ENCODE results near the gene NTNG2.

The NTNG2 gene

DNA sequence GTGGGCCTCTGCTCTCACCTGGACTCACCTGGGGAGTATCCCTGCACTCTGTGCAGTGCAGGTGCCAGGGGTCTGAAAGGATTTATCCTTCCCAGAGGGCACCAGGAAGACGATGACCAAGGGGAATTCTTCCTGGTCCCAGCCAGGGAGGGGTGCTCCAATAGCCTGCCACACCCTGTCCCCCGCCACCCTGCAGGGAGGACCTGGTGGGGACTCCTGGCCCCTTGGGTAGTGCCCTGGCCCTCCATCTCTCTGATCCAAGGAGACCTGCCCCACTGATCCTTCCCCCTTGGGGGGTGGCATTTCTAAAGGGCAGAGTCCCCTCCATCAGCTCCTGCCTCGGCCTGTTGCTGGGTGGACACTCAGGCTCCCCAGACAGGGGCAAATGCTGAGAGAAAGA lies 70.7 kb downstream of the NTNG2 start:
- FAIRE-seq (no peak), DNase-seq (ENCODE audit: insufficient read length, low spot score) (no peak)

DNA sequence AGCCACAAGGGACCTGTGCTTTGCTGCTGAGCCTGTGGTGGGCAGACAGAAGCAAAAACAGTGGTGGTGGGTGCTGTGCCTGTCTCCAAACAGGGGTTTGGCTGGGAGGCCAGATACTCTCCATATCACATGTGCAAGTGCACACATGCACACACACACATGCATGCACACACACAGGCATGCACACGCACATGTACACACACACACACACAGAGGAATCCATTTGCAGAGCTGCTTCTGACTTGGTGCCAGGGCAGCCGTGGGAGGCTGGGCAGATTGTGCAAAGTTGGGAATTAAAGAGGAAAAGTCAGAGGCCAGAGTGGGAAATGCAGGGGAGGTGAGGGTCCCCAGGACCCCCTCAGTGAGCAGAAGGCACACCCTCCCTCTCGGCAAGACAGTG lies 71.3 kb downstream of the NTNG2 start:
- FAIRE-seq: no peak

DNA sequence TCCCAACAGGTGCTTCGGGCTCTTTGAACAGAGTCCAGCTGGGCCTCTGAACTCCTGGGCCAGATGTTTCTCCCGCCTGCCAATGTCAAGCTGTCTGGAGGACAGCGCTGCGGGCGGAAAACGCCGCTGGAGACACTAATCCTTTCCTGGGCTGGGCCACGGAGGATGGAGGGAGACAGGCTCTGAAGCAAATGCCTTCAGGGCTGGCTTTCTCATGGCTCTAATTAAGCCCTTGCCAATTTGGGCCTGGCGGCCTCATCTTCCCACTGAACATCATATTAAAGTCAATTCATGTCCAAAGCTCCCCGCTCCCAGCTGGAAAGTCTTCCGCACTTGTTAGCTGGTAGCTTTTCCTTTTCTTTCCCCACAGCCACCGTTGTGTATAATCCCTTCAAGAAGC lies 72.7 kb downstream of the NTNG2 start:
- FAIRE-seq (no peak), DNase-seq (ENCODE audit: insufficient read length, low spot score) (no peak)

More for the DNA sequence above, 71.3 kb downstream of the NTNG2 start:
- no peak for DNase-seq (ENCODE audit: insufficient read length, low spot score)

DNA sequence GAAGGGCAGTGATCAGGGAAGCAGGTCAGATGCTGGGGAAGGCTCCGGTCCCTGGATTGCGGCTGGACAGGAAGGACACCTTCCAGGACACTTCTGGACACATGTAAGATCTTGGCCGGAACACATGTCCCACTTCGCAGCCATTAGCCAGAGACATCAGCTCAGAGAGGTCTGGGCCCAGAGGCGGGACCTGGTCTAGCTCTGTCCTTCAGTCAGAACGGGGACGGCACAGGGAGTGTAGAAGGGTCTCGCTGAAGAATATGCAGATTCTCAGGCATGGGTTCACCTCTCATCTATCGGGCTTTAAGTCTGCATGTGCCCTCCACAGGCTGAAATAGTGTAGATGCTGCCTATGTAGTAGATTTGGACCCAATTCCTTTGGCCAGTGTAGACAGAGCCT lies 73.3 kb downstream of the NTNG2 start:
- no peak for FAIRE-seq
- DNase-seq (ENCODE audit: insufficient read length, low spot score): no peak

DNA sequence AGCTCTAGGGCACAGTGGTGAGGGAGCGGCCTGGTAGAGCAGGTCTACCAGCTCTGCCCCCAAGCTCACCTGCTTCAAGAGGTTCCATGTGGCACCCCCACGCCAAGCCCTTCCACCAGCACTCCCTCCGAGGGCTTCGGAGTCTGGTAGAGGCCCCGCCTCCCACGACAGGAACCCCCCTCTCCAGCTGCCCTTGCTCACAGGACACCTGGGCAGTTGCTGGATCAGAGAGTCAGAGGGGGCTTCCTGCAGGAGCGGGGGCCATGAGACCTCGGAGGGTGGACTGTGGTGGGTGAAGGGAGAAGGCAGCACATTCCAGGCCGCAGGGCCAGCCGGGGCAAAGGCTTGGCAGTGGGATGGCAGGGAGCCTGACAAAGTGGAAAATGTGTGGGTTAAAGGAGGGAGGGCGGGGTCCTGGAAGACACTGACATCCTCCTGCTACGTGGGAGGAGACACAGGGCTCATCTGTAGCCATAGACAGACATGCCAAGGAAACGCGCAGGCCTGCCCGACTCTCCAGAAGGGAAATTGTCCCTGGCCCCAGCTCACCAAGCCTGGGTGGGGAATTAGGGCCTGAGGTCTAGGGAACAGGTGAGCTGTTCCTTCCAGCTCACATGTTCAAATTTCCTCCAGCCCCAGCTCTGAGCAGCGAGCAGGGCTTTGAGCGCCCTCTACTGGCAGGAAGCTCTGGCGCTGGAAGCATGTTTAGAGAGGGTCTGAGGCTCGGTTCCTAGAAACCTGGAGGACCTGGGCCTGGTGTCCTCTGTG lies 74.2 kb downstream of the NTNG2 start:
- DNase-seq (ENCODE audit: insufficient read length, low spot score) (peak; percentile 88), FAIRE-seq (no peak)

DNA sequence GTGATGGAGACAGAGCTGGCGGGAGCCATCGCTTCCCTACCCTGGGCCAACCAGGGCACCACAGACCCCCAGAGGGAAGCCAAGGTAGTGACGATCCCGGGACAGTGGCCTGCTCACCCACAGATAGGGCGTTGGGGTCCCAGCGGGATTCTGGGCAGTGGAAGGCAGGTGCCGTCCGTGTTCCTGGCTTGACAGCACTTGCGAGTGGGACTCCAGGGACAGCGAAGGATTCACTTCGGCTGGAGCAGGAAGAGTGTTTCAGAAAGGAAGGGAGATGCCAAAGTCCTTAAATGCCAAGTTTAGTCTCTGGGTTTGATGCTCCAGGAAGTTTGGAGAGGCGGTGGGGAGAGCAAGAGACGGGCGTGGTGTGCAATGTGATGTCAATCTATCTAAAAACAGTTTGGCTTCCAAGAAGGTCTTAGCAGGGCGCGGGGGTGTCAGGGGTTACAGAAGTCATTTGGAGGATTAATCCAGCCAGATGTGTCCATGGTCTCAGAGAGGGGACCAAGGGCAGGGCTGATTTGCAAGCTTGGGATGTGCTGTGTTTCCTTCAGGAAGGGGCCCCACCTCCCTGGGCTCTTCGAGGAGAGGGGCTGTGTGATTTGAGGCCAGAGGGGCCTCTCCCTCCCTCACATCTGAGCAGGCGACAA lies 74.9 kb downstream of the NTNG2 start:
- DNase-seq (ENCODE audit: insufficient read length, low spot score): no peak
- FAIRE-seq: no peak

DNA sequence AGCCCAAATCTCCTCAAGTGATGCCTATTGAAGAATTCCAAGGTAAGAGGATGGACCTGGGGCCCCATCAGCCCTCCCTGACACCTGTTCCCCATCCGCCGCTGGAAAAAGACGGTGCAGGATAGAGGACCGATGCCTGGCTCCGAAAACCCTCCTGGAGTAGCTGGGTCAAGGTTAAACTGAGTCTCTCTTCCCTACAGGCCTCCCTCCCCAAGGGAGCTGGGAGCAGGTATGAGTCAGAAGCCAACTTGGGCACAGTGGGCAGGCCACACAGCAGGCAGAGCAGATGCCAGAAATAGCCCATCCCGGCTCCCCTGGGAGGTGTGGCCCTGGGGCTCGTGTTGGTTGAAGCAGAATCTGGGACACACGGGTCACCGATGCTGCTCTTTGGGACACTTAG lies 75.6 kb downstream of the NTNG2 start:
- no peak for DNase-seq (ENCODE audit: insufficient read length, low spot score)
- FAIRE-seq: no peak

DNA sequence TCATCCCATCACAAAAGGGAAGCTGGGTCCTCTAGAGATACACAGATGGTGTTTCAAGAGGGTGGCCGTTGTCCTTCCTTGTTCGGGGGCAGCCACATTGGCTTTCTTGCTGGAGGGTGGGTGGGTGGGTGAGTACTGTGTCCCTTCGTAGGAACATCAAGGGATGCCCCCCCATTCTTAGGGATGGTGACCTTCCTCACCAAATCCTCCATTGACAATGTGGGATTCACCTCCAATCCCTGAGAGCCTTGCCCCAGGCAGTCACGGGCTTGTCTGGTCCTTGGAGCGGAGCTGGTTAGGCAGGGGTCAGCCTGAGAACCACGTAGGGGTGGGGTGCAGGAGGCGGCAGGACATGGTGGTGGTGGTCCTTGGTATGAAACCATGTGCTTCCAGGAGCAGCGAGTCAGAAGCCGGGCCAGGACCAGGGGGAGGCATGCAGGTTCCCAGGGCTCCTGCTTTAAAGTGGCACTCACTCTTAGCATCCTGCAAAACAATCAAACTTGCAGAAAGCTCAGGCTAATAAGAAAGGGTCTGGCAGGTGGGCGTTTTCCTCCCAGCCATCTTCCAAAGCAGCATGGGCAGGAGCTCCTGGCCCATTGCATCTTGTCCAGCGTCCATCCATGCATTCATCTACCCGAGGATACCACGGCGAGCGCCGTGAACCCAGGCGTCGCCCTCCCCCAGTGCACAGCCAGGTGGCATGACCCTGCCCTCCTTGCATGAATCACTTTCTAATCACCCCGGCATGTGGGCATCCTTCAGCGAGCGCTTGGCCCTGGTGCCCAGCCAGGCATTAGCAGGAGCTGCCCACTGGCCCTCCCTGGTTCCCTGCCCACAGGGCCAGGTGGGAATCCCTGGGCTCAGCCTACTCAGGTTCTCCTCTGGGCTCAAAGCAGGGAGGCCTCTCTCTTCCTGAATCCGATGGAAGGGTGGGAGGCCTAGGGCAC lies 76.4 kb downstream of the NTNG2 start:
- no peak for DNase-seq (ENCODE audit: insufficient read length, low spot score)
- no peak for FAIRE-seq

DNA sequence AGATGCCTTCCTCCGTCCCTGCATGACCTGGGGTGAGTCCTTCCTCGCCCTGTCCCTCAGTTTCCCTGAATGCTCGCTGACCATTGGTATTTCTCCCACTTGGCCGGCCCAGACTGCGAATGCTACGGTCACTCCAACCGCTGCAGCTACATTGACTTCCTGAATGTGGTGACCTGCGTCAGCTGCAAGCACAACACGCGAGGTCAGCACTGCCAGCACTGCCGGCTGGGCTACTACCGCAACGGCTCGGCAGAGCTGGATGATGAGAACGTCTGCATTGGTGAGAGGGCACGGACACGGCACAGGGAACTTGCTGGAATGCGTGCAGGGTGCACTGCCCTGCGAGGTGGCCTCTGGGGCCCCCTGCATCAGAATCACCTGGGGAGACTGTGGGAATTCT lies 77.1 kb downstream of the NTNG2 start:
- no peak for DNase-seq (ENCODE audit: insufficient read length, low spot score)
- FAIRE-seq: no peak

DNA sequence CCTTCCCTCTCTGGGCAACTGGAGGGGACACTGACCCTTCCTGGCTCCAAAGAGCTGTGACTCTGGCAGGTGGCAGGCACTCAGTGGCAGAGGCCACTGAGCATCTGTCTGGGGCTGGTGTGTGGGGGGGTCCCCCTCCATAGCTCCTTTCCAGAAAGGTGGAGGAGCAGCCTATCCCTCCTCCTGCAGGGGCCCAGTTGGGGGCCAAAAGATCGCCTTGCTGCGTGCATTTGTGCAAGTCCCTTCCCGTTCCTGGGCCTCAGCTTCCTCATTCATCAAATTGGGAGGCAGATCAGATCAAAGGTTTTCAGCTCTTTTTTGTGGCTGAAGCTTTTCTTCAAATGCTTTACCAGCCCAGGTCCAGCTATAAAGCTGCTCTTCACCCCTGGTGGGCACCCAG lies 77.7 kb downstream of the NTNG2 start:
- no peak for DNase-seq (ENCODE audit: insufficient read length, low spot score)
- FAIRE-seq: no peak

DNA sequence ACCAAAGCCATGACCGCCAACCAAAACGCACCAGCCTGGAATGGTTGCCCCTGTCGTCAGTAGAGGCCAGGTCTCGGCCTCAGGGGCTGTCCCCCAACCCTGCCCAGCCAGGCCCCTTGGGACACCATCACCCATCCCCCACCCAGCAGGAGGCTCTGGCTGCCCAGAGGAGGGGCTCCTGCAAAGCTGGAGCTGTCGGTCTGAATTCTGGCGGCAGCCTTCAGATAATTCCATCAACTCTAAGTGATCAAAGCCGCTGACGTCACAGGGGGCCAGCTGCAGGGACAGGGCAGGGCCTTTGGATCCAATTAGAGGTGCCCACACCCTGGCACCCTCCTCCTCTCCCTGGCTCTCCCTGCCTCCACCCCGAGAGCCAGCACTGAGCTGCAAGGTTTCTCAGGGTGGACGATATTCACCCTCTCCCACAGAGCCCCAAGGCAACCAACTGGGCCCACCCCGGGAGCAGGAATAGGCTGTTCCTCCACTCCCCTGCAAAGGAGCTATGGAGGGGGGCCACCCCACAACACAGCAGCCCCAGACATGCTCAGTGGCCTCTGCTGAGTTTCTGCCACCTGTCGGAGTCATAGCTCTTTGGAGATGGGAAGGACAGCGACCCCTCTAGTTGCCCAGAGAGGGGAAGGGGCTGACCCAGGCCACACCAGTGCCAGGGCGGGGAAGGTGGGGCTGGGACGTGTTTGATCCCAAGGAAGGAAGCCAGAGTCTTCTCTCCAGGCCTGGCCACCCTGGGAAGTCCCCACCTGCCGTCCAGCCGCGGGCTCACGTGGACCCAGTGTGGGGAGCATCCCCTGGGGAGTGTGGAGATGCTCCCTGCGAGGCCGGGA lies 78.4 kb downstream of the NTNG2 start:
- FAIRE-seq: no peak
- no peak for DNase-seq (ENCODE audit: insufficient read length, low spot score)

DNA sequence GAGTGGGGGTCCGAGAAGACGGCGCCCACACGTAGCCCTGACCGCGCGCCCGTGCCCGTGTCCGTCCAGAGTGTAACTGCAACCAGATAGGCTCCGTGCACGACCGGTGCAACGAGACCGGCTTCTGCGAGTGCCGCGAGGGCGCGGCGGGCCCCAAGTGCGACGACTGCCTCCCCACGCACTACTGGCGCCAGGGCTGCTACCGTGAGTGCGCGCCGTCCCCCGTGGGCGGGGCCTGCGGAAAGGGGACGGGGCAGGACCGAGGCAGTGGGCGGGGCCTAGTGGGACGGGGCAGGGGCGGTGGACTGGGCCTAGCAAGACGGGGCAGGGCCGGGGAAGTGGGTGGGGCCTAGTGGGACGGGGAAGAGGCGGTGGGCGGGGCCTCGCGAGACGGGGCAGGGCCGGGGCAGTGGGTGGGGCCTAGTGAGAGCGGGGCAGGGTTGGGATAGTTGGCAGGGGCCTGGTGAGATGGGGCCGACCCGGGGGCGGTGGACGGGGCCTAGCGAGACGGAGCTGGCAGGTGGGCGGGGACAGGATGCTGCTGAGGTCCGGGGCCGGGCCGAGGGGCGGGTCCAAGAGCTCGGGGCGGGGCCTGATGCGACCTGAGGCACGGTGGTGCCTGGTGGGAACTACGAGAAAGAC lies 79.1 kb downstream of the NTNG2 start:
- FAIRE-seq: peak; percentile 94
- peak; percentile 96 for DNase-seq (ENCODE audit: insufficient read length, low spot score)

DNA sequence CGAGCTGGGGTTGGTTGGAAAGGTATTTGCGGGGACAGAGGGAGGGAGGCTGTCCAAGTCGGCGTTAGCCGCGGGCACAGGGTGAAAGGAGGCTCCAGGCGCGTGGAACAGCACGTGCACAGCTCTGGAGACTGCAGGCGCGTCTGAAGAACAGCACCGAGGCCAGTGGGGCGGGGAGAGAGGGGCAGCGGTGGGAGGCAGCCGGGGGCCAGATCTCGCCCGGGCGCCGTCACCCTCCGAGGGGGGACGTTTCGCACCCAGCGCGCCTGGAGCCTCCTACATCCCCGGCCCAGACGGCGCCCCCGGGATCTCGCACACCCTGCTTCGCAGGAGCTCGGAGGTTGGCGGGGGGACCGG lies 79.6 kb downstream of the NTNG2 start:
- DNase-seq (ENCODE audit: insufficient read length, low spot score) (no peak), FAIRE-seq (no peak)

DNA sequence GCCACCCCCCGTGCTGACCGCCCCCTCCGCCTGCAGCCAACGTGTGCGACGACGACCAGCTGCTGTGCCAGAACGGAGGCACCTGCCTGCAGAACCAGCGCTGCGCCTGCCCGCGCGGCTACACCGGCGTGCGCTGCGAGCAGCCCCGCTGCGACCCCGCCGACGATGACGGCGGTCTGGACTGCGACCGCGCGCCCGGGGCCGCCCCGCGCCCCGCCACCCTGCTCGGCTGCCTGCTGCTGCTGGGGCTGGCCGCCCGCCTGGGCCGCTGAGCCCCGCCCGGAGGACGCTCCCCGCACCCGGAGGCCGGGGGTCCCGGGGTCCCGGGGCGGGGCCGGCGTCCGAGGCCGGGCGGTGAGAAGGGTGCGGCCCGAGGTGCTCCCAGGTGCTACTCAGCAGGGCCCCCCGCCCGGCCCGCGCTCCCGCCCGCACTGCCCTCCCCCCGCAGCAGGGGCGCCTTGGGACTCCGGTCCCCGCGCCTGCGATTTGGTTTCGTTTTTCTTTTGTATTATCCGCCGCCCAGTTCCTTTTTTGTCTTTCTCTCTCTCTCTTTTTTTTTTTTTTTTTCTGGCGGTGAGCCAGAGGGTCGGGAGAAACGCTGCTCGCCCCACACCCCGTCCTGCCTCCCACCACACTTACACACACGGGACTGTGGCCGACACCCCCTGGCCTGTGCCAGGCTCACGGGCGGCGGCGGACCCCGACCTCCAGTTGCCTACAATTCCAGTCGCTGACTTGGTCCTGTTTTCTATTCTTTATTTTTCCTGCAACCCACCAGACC lies 80.2 kb downstream of the NTNG2 start:
- DNase-seq (ENCODE audit: insufficient read length, low spot score) (peak; percentile 61), FAIRE-seq (no peak)

DNA sequence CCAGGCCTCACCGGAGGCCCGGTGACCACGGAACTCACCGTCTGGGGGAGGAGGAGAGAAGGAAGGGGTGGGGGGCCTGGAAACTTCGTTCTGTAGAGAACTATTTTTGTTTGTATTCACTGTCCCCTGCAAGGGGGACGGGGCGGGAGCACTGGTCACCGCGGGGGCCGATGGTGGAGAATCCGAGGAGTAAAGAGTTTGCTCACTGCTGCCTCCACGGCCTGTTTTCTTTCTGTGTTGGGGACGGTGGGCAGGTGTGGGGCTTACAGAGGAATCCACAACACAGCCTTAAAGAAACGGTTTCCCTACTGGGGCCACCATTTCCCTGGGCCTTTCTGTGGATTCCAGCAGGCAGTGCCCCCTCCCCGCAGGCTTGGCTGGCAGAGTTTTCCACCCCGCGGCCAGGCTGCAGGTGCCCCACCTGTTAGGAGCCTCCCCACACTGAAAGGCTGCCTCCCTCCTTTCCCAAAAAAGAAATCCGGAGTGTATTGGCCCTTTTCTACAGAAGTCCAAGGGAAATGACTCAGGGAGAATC lies 80.8 kb downstream of the NTNG2 start:
- FAIRE-seq (no peak), DNase-seq (ENCODE audit: insufficient read length, low spot score) (no peak)

DNA sequence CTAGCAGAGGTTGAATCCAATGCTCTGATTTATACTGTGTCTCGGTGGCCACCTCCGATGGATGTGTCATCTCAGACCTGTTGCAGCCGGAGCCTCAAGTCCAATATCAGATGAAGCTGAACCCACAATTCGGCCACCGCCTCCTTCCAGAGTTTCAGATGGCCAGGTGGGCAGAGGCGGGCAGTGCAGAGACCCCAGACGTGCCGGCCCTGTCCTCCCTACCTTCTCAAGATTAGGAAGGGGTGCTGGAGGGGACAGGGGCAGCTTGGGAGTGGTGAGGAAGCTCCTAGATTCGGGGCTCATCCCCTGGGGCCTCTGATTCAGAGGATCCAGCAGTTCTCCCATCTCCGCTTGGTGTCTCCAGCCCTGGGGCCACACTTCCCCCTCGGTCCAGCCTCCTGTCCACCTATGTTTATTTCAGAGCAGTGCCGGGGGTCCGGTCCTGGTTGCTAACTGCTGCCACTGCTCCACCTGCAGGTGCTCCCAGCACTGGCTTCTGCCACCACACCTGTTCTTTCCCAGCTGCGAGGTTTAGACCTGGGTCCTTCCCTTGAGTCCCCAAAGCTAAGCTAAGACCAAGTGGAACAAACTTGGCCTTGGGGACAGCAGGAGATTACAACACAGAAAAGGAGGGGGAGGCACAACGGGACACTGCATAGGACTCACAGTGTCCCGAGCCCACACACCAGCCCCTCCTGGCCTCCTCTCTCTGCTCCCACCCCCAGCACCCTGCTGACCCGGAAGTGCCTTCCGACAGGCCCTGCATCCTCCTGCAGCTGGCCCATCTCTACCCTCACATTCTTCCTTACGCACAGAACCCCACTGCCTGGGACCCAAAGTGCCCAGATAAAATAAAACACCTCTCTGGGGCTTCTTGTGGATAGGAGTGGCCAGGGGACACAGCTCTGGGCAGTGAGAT lies 81.6 kb downstream of the NTNG2 start:
- no peak for DNase-seq (ENCODE audit: insufficient read length, low spot score)
- no peak for FAIRE-seq

DNA sequence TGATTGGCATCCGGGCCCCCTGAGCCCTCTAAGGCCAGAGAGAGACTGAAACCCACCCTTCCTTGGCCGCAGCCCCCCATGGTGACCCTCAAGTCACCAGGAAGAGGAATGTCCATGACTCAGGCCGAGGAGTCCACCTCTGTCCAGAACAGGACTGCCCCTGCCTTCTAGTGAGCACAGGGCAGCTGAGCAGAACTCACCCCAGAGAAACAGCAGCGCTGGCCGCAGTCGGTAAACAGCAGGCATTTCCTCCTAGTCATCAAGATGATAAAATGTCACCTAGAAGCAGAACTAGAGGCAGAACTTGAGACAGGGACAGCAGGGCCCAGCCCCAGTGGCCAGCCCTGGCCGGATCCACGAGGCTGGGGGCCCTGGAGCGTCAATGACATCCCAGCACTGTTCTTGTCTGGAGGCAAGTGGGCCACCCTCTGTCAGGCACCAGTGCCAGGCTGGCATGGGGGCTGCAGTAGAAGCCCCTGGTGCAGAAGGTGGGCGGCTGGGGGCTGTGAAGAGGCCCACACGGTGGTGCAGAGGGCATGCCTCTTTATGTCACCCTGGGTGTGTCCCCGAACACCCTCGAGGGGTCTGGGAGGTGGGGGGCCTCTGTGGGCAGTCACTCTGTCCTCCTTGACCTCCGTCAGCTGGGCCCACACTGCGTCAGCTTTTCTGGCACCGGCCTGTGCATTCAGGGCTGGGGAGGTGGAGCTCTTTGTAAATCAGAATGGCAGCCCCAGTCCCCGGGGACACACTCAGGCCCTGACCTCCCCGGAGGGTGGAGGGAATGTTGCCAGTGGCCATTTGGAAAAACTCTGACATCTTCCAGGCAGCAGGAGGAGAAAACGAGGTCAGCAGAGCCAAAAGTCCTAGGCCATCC lies 83.0 kb downstream of the NTNG2 start:
- FAIRE-seq (no peak), DNase-seq (ENCODE audit: insufficient read length, low spot score) (no peak)

All from GM19239 (cell line).